Thyroid gland (tissue), 4 donors: ENCODE results near the gene COL11A2.

Experiments used
- POLR2A ChIP-seq, 2 donors: fragments of 450-650 bp; IDR thresholded peaks; one replicate each; pipeline ENCODE4 v1.6.1; 2017; ENCODE audit warnings: antibody characterized with exemption in 2 of 2, mild to moderate bottlenecking in 2 of 2, moderate library complexity in 1 of 2
- TF ChIP-seq, protein P1 (sequence below), 6 experiments: fragments of 200-600 bp in 3 of 6; fragments of 450-650 bp in 3 of 6; sonication (generic) in 3 of 6; IDR thresholded peaks; one replicate each; pipeline ENCODE4 v1.5.1; 2016 to 2019; ENCODE audit warnings: antibody characterized with exemption in 6 of 6, mild to moderate bottlenecking in 2 of 6, inconsistent platforms in 1 of 6, moderate library complexity in 1 of 6

DNA sequence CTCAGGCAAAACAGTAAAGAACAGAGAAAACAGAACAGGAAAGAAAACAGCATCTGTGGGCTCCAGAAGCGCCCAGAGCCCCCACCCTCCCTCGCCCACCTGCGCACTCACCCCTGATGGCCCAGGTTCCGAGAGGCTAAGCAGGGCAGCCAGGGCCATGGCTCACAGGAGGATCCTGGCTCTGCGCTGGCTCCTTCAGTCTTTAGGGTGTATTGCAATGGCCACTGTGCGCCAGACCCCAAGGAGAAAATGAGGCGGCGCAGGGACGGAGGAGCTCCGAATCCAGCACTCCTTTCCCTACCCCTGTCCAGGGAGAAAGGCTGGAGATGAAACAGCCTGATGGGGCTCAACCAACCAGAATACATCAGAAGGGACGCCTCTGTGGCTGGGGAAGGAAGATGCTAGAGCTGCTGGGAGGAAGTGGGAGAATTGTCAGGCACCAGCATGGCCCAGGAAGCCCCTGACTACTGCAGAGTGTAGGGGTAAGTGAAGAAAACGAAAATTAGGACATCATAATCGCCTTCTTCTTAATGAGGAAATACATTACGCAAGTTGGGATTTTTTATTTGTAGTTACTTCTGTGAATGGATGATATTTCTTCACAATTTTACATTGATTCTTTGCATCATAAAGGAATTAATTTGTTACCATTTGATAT, 49.0 kb downstream of the COL11A2 start:
- TF ChIP-seq, protein P1, sequence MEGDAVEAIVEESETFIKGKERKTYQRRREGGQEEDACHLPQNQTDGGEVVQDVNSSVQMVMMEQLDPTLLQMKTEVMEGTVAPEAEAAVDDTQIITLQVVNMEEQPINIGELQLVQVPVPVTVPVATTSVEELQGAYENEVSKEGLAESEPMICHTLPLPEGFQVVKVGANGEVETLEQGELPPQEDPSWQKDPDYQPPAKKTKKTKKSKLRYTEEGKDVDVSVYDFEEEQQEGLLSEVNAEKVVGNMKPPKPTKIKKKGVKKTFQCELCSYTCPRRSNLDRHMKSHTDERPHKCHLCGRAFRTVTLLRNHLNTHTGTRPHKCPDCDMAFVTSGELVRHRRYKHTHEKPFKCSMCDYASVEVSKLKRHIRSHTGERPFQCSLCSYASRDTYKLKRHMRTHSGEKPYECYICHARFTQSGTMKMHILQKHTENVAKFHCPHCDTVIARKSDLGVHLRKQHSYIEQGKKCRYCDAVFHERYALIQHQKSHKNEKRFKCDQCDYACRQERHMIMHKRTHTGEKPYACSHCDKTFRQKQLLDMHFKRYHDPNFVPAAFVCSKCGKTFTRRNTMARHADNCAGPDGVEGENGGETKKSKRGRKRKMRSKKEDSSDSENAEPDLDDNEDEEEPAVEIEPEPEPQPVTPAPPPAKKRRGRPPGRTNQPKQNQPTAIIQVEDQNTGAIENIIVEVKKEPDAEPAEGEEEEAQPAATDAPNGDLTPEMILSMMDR (IDR thresholded peaks at IDR 0.05), result no peak
- no peak for TF ChIP-seq POLR2A (IDR thresholded peaks at IDR 0.05)
